K562 (cell line): ENCODE data around the gene PREX1. TPM values are rescaled to one million over a fixed set of nuclear protein-coding genes. Genes with fewer than 3 reads are reported as not detected.

ENCODE experiments used
- BACH1 ChIP-seq: fragments of 200-800 bp; sonication (Bioruptor generic); IDR thresholded peaks from 2 replicates; pipeline ENCODE4 v1.6.1; 2016; ENCODE audit warnings: missing genetic modification characterization, missing compliant biosample characterization
- CBFB ChIP-seq: sonication (generic); formaldehyde crosslinking; IDR thresholded peaks from 2 replicates; pipeline ENCODE4 v1.4.0; 2020; ENCODE audit warnings: mild to moderate bottlenecking, missing genetic modification reagents
- CEBPB ChIP-seq: fragments of 450-650 bp; IDR thresholded peaks from 2 replicates; pipeline ENCODE4 v1.6.1; 2016; ENCODE audit warnings: missing genetic modification characterization, missing compliant biosample characterization
- CEBPZ ChIP-seq: fragments of 150-350 bp; IDR thresholded peaks from 2 replicates; pipeline ENCODE4 v1.6.1; 2014; ENCODE audit warnings: low read depth, mild to moderate bottlenecking, low read length, borderline replicate concordance
- EP400 ChIP-seq: fragments of 450-650 bp; IDR thresholded peaks from 2 replicates; pipeline ENCODE4 v1.6.1; 2017; ENCODE audit warnings: antibody characterized with exemption, mild to moderate bottlenecking, moderate library complexity
- HSF4 ChIP-seq: fragments of 250-450 bp; sonication (Bioruptor Pico); IDR thresholded peaks from 2 replicates; pipeline ENCODE4 v2.1.2; 2022; ENCODE audit warnings: mild to moderate bottlenecking, moderate library complexity, borderline replicate concordance
- JUNB ChIP-seq: fragments of 450-650 bp; formaldehyde crosslinking; conservative IDR thresholded peaks from 2 replicates; pipeline ENCODE4 v1.4.0; 2020; ENCODE audit warnings: mild to moderate bottlenecking
- MAFF ChIP-seq: IDR thresholded peaks from 2 replicates; pipeline ENCODE4 v1.6.1; 2012; ENCODE audit warnings: low read length, improper control_type of control experiment
- MAZ ChIP-seq, 2 experiments: fragments of 450-650 bp in 1 of 2; sonication (generic) in 1 of 2; formaldehyde crosslinking; IDR thresholded peaks in 1 of 2; conservative IDR thresholded peaks in 1 of 2; 2 replicates each; pipeline versions ENCODE4 v1.4.0 to v1.5.0; 2020; ENCODE audit warnings: mild to moderate bottlenecking in 1 of 2, missing genetic modification reagents in 1 of 2
- NFE2 ChIP-seq: IDR thresholded peaks from 2 replicates; pipeline ENCODE4 v1.6.1; 2014; ENCODE audit warnings: antibody characterized with exemption, low read depth
- NR4A1 ChIP-seq, 2 experiments: fragments of 250-450 bp in 1 of 2; fragments of 450-650 bp in 1 of 2; sonication (Bioruptor Pico) in 1 of 2; IDR thresholded peaks; 2 replicates each; pipeline versions ENCODE4 v1.4.0 to v1.6.1; 2016 to 2020; ENCODE audit warnings: mild to moderate bottlenecking in 2 of 2, missing compliant biosample characterization in 1 of 2, missing genetic modification characterization in 1 of 2, moderate library complexity in 1 of 2
- POU5F1 ChIP-seq: fragments of 150-350 bp; IDR thresholded peaks from 2 replicates; pipeline ENCODE4 v1.6.1; 2014; ENCODE audit warnings: borderline replicate concordance, low read length, low read depth, mild to moderate bottlenecking; ENCODE audit not compliant: partially characterized antibody
- SMARCE1 ChIP-seq: fragments of 450-650 bp; IDR thresholded peaks from 2 replicates; pipeline ENCODE4 v1.7.1; 2016; ENCODE audit warnings: mild to moderate bottlenecking
- USF2 ChIP-seq: sonication (generic); formaldehyde crosslinking; IDR thresholded peaks from 2 replicates; pipeline ENCODE4 v1.5.0; 2020; ENCODE audit warnings: missing genetic modification reagents
- XRCC5 ChIP-seq: fragments of 200-400 bp; formaldehyde crosslinking; IDR thresholded peaks from 2 replicates; pipeline ENCODE4 v1.6.1; 2017; ENCODE audit warnings: low read depth, mild to moderate bottlenecking, low read length
- ZBTB26 ChIP-seq: fragments of 450-650 bp; formaldehyde crosslinking; IDR thresholded peaks from 2 replicates; pipeline ENCODE4 v1.4.0; 2022; ENCODE audit warnings: missing genetic modification characterization
- ZNF384 ChIP-seq: IDR thresholded peaks from 2 replicates; pipeline ENCODE4 v1.6.1; 2012; ENCODE audit warnings: low read depth, low read length, improper control_type of control experiment
- ZNF695 ChIP-seq: fragments of 450-650 bp; formaldehyde crosslinking; IDR thresholded peaks from 2 replicates; pipeline ENCODE4 v1.4.0; 2020; ENCODE audit warnings: mild to moderate bottlenecking, moderate library complexity
- ZNF830 ChIP-seq: fragments of 250-450 bp; sonication (Bioruptor Pico); IDR thresholded peaks from 2 replicates; pipeline ENCODE4 v1.5.0; 2021; ENCODE audit warnings: mild to moderate bottlenecking
- polyA plus RNA-seq, 8 experiments: library from polyadenylated mRNA; depleted of rRNA in 4 of 8; stranded (reverse) in 5 of 8; unstranded in 3 of 8; fragments of >200 nt; fragmentation: Nextera tagmentation in 2 of 8; fragmentation: Illumina TruSeq in 1 of 8; extraction: Ambion mirVana in 2 of 8; extraction: Trizol in 1 of 8; gene quantifications; 2 replicates each; pipeline versions ENCODE4 v1.2.1 to v1.2.3, GENCODE V29; 2011 to 2014; ENCODE audit warnings: inconsistent platforms in 1 of 8, missing spikeins in 1 of 8
- total RNA-seq, 7 experiments: library from RNA; depleted of rRNA in 6 of 7; stranded (reverse); fragments of >200 nt in 6 of 7; fragmentation: Illumina TruSeq in 2 of 7; extraction: Trizol in 2 of 7; gene quantifications; 2 replicates each; pipeline versions ENCODE4 v1.2.1 to v1.2.3, GENCODE V29; 2011 to 2021; ENCODE audit warnings: low replicate concordance in 1 of 7
- TF ChIP-seq, protein P1 (sequence below): fragments of 450-650 bp; IDR thresholded peaks from 2 replicates; pipeline ENCODE4 v1.6.1; 2016
- TF ChIP-seq, protein P2 (sequence below): fragments of 450-650 bp; formaldehyde crosslinking; IDR thresholded peaks from 2 replicates; pipeline ENCODE4 v1.4.0; 2020; ENCODE audit warnings: mild to moderate bottlenecking, moderate library complexity

Gene PREX1
- total and polyA plus RNA-seq, 9 of the 15 experiments (the other 6 are each of a cell fraction or from before 2014, with no cell fraction given) = 0.37 to 10.4 (median 4.8) TPM

DNA sequence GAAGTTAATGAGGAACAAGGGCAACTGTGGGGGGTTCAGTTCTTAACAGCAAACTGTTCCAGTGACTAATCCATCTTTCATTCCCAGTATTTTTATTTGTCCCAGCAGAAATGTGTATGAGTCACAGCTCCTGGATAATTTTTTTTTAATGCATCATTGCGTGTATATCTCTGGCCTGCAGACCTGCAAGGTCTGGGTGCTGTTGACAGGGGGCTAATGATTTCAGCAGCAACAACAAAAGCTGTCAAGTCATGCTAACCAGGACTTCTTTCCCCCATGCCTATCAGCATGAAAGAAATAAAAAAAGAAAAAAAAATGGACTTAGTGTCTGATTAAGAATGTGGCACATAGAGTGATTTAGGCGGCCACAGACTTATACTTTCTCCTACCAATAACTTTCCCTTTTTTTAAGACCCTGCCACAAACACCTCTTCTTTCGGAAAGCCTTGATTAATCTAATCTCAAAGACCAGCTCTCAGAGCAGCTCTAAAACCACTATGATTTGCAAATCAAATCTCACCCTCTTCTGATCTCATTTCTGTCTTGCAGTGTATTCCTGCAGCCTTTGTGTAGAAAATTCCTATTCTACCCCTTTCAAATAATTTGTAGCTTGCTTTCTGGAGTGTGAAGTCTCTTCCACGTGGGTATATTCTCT, 14.2 kb upstream of the PREX1 start (continued):
- no peak for TF ChIP-seq CEBPZ
- peak; percentile 61; the same call in 1 of the 2 replicates for TF ChIP-seq MAFF
- no peak for TF ChIP-seq NR4A1 (CRISPR knock-in tag; IDR thresholded peaks at IDR 0.05)
- no peak for TF ChIP-seq NR4A1 (tag; IDR thresholded peaks at IDR 0.05)
- no peak for TF ChIP-seq XRCC5
- TF ChIP-seq JUNB (CRISPR knock-in tag) = no peak
- TF ChIP-seq CEBPB = no peak
- TF ChIP-seq USF2 (CRISPR knock-in tag) = no peak
- TF ChIP-seq ZNF830 (CRISPR knock-in tag) = no peak
- TF ChIP-seq ZBTB26 (CRISPR knock-in tag) = no peak
- TF ChIP-seq, protein P1, sequence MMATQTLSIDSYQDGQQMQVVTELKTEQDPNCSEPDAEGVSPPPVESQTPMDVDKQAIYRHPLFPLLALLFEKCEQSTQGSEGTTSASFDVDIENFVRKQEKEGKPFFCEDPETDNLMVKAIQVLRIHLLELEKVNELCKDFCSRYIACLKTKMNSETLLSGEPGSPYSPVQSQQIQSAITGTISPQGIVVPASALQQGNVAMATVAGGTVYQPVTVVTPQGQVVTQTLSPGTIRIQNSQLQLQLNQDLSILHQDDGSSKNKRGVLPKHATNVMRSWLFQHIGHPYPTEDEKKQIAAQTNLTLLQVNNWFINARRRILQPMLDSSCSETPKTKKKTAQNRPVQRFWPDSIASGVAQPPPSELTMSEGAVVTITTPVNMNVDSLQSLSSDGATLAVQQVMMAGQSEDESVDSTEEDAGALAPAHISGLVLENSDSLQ = peak; percentile 45
- TF ChIP-seq NFE2 = peak; percentile 85
- no peak for TF ChIP-seq HSF4 (CRISPR knock-in tag)
- TF ChIP-seq ZNF384 = peak; percentile 92
- TF ChIP-seq ZNF695 (CRISPR knock-in tag) = no peak
- no peak for TF ChIP-seq MAZ (CRISPR knock-in tag; conservative IDR thresholded peaks at IDR 0.05 in 1 of 2, IDR thresholded peaks at IDR 0.05 in 1 of 2)
- TF ChIP-seq CBFB (CRISPR knock-in tag) = no peak
- TF ChIP-seq POU5F1 = no peak
- peak; percentile 85 for TF ChIP-seq SMARCE1
- peak; percentile 53; the same call in 1 of the 2 replicates for TF ChIP-seq BACH1
- TF ChIP-seq, protein P2, sequence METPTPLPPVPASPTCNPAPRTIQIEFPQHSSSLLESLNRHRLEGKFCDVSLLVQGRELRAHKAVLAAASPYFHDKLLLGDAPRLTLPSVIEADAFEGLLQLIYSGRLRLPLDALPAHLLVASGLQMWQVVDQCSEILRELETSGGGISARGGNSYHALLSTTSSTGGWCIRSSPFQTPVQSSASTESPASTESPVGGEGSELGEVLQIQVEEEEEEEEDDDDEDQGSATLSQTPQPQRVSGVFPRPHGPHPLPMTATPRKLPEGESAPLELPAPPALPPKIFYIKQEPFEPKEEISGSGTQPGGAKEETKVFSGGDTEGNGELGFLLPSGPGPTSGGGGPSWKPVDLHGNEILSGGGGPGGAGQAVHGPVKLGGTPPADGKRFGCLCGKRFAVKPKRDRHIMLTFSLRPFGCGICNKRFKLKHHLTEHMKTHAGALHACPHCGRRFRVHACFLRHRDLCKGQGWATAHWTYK (CRISPR knock-in tag) = no peak
- TF ChIP-seq EP400 = no peak
